AG09319 (cell line): ENCODE results near the gene SF3A1.

Source experiments
- DNase-seq: peaks from one replicate; pipeline ENCODE4 v3.0.0-alpha.2; 2010; ENCODE audit warnings: low read depth; ENCODE audit errors: extremely low read depth
- CTCF ChIP-seq: IDR thresholded peaks from 2 replicates; pipeline ENCODE4 v1.5.1; 2011; ENCODE audit warnings: low read depth, mild to moderate bottlenecking, inconsistent platforms, low read length, moderate library complexity

The SF3A1 gene

DNA sequence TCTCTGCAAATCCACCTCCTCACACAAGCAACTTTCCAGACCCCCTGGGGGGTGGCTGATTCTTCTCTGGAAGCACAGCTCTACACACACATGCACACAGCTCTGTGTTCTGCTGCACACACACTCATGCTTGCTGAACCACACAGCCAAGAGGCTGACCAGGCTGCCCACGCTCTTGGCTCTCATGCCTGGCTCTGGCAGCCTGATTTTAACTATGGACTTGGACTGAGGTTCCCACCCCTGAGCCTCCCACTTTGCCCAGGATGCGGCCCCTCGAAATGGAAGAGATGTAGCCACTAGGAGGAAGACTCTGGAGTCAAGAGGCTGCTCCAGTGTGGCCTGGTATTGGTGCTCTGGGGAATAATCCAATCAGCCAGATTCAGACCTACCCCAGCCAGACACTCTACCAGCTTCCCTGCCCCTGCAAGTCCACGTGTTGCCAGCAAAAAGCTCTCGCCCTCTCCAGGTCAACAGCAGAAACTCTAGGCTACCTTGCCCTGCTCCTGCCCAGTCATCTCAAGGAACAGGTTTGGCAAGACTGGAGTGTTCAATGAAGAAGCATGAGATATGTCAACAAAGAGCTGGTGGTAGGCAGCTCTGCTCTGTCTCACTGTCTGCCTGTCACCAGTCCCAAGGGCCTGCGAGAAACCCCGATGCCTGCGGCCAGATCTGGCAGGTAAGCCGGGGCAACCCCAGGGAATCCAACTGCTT, 58.5 kb downstream of the SF3A1 start:
- no peak for TF ChIP-seq CTCF
- DNase-seq: no peak

DNA sequence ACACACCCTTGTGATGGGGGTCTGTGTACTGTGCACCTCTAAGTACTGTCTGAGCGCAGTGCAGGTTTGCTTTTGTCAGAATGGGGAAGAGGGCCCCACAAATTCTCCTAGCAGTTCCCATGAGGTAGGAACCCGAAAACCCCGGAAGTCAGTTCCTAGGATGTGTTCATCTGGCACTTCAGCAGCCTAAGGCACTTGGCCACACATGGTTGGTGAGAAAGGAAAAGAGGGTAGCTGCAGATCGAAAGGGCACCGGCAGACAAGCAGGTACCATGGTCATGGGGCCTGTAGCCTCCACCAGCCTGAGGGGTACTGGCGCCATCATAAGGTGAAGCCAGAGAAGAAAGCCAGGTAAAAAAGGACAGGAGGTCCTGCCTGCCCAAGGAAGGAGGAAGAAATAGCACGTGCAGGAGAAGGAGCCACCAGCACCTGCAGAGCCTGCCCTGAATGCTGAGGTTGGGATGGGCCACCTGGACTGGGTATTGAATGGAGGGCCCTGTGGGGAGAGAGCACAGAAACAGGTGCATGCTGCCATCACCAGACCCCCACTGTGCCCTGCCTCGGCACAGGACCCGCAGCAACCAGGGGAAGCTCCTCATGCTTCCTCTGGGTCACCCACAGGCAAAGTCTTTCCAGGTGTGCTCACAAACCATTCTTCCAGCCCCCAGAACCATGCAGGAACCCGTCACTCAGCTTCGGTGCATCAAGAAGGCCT, 59.3 kb downstream of the SF3A1 start:
- TF ChIP-seq CTCF: no peak

GRCh38 chr22:30296833-30297232, 59.9 kb downstream of the SF3A1 start:
- DNase-seq: no peak
- no peak for TF ChIP-seq CTCF

More for the DNA sequence above, 59.3 kb downstream of the SF3A1 start:
- no peak for DNase-seq

DNA sequence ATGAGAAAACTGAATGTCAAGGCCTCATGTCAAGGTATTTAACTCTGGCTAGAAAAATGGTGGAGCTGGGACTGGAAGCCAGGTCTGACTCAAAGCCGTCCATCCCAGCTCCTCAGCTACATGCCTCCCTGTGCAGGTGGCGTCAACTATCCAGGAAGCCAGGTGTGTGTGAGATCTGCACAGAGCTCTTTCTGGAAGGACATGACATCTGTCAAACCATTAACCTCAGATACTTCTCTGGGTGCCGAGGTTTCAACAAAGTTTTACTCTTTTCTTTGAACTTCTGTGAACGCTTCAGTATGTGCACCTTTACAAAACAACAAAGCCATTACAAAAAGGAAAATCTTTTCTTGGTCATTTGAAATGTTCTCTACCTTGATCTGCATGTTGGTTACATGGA, 60.4 kb downstream of the SF3A1 start:
- TF ChIP-seq CTCF: no peak
- no peak for DNase-seq

- no peak for DNase-seq
- TF ChIP-seq CTCF: no peak
Measured at GRCh38 chr22:30295576-30295975, 61.1 kb downstream of the SF3A1 start.

- no peak for DNase-seq
- no peak for TF ChIP-seq CTCF
Measured at GRCh38 chr22:30294830-30295229, 61.9 kb downstream of the SF3A1 start.

DNA sequence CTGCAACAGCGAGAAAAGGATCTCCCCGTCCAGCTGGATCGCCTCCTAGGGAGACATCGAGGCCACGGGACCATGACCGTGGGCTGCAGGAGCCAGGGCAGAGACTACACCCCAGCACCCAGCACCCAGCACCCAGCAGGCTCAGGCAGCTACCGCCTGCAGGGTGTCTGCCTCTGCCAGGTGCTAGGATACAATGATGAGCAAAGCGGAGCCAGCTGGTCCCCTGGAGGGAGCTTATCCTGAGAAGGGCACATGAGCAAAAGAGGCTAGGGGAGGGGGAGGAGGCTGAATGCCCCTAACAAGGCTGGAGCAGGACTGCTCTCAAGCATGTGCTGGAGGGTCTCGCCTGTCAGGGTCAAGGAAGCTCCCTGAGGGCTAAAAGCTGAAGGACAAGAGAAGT, 62.6 kb downstream of the SF3A1 start:
- DNase-seq: no peak
- no peak for TF ChIP-seq CTCF
